ENCODE measurements around the gene HGF.
"Not testable (repeated sequence)": the region's sequence is repeated elsewhere in the genome, so short reads cannot be mapped to it uniquely, and the experiment has no call there.

HGF gene

DNA sequence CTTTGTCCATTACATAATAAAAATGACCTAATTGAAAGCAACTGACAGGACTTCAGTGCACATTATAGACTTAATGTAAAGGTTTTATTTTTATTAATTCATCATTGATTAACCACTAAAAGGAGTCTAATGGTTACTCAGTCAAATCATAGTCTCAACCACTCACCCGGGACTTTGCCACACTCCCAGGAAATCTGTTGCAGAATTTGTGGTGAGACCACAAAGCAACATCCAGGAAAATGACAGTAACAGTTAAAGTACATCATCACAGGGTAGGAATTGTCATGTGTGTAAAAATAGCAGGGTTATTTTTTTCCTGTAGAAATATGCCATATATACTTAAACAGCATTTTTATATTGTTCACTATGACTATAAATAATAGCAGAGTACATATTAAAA is 6.3 kb upstream of the HGF start:
- no peak for DNase-seq (ENCODE audit: low read depth)

DNA sequence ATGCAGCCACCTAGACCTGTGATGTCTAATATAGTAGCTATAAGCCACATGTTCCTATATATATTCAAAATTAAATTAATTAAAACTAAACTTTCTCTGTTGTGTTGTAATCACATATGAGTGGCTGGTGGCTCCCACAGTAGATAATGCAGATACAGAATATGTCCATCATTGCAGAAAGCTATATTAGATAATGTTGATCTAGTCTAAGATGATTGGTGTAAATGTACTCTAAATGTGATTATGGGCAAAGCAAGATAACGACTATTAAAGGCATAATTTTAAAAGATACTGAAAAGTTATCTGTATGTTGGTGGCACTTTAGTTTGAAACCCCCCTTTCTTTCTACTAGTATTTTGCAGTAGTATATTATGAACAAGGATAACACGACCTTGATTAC is 5.7 kb upstream of the HGF start:
- no peak for DNase-seq (ENCODE audit: low read depth)

DNA sequence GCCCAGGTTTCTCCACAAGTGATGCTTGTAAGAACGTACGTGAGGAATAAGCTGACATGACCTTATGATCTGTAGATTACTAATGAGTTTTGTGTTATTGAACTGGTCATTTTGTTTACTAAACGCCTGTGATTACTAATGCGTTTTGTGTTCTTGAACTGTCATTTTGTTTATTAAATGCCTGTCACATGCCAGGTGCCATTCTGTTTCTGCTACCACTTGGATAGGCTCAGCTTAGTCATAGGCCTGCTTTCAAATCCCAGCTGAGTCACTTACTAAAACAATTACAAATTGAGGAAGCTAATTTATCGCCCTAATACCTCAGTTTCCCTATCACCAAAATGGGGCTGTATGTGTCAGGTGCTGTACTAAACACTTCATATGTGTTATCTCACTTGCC is 4.7 kb upstream of the HGF start:
- no peak for DNase-seq (ENCODE audit: low read depth)

- no peak for DNase-seq (ENCODE audit: low read depth)
These were observed 929 bp upstream of the HGF start for GRCh38 chr7:81770728-81771223.

- DNase-seq (ENCODE audit: low read depth), result no peak
These were observed 682 bp downstream of the HGF start for GRCh38 chr7:81768951-81769778.

- DNase-seq (ENCODE audit: low read depth), result no peak
These were observed 1.9 kb downstream of the HGF start for GRCh38 chr7:81767926-81768325.

GRCh38 chr7:81761821-81762220 is 8.0 kb downstream of the HGF start:
- DNase-seq (ENCODE audit: low read depth), result no peak

GRCh38 chr7:81761031-81761430 is 8.8 kb downstream of the HGF start:
- no peak for DNase-seq (ENCODE audit: low read depth)

DNA sequence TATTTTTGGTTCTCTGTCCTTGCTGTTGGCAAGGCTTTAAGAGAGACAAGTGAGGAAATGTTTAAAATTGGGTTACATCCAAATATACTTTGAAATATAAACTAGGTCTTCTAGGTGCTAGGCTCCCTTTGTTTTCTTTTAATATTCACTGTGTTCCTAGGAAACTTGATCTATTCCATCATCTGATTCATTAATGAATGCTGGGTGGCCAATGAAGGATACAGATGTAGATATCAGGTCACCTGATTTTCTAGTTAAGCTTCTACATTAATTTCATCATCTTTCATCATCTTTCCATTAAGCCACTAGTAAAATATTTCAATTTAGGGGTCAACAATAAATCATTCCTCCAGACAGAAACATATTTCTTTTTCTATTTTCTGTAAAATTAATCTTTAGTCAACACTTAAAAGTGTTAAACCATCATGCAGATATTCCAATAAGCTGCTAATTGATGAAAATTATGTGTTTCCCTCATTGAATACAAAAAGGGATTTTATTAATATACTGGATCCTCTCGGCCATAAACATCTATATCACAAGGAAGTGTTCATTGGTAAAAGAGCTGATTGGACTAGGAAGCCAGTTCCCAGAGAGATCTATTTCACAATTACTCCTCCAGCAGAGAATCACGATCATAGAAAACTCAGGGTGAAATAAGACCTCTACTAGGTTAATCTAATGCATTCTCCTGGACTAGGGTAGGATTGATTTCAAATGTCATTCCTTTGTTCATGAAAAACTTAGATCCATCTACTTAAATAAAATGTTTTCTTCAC is 14.7 kb downstream of the HGF start:
- no peak for DNase-seq (ENCODE audit: low read depth)

DNA sequence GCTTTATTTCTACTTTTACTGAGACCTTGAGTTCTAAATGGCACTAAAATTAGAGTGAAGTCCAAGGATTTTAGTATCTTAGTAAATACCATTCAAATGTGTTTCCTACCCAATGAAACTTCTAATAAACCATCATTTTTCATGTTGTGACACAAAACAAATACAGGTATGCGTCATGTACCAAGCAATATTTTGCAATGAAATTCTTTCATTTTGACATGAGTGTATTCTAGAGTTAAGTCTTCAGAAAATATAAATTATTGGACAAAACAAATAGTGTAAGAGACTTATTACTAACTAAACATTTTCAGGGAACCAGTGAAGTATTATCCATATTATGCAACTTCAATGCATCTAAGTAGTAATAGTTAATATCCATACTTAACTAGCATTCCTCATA is 16.5 kb downstream of the HGF start:
- DNase-seq (ENCODE audit: low read depth), result no peak

- no peak for DNase-seq (ENCODE audit: low read depth)
These were observed 17.5 kb downstream of the HGF start for GRCh38 chr7:81752318-81752714.

DNA sequence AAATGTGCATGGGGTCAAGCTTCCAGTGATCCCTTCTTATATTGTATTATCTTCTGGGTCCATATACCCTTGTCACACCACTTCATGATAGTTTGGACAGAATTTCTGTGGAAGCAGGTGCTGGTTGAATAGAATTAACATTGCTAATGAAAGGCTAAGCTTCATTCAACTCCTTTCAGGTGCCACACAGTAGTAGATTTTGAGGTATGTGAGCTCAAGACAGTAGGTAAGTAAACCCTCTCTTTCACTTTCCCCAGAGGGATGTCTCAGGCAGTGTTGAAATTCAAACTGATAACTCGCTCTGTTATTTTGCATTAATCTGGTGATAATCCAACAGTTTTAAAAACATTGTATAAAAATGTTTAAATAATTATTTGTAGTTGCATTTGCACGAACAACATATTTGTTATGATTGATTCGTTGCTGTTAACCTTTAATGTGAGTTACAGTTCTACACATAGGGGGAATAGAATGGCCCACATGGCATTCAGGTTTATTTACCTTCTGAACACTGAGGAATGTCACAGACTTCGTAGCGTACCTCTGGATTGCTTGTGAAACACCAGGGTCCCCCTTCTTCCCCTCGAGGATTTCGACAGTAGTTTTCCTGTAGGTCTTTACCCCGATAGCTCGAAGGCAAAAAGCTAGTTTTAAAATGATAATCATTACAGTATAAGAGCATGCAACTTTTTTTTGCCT is 18.1 kb downstream of the HGF start:
- no peak for DNase-seq (ENCODE audit: low read depth)

- no peak for DNase-seq (ENCODE audit: low read depth)
These were observed 24.2 kb downstream of the HGF start for GRCh38 chr7:81745637-81746036.

DNA sequence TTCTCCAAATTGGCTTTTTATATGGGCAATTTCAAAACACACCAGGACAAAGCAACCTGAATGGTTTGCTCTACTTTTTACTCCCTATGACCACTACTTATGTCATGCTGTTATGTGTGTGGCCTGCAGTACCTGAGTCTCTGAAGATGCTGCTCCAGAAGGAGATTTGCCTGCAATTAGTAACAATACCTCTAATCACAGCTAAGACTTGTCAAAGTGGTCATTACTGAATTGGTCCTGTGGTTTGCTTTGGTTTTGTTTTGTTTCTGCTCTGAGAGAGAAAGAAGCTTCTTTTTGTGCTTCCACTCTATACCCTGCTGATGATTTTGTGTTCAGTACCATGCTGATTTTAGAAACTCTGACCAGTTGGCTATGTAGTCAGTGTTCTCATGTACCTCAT is 25.5 kb downstream of the HGF start:
- no peak for DNase-seq (ENCODE audit: low read depth)

DNA sequence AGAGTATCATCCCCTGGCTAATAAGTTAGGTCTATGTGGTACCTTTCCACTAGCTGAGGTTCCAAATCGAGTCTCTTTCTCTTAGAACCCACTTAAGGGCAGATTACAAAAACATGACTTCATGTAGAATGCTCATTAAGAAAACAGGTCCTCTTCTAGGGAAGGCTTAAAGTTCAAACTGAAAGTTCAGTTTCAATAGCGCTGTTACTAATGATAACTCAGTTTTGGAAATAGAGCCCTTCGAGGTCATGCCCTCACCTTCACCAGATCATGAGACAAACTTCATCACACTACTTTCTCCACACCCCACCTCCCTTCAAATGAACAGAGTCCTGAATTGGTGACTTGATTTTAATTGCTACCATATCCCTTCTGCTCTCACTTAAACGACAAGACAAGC is 26.2 kb downstream of the HGF start:
- DNase-seq (ENCODE audit: low read depth), result no peak

- DNase-seq (ENCODE audit: low read depth), result no peak
These were observed 26.6 kb downstream of the HGF start for GRCh38 chr7:81743201-81743600.

DNA sequence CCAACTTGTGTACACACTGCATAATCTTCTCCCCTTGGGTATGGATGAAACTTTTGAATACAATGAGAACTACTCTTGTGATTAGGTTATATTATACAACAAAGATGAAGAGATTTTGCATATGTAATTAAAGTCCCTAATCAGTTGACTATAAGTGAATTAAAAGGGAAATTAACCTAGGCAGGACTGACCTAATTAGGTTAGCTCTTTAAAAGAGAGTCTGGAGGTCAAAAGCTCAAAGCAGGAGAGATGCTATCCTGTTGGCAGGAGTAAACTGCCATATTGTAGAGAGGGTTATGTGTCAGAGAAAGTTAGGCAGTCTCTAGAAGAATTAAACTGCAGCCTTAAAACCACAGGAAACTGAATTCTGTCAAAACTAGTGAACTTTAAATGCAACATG is 29.4 kb downstream of the HGF start:
- DNase-seq (ENCODE audit: low read depth), result no peak

DNA sequence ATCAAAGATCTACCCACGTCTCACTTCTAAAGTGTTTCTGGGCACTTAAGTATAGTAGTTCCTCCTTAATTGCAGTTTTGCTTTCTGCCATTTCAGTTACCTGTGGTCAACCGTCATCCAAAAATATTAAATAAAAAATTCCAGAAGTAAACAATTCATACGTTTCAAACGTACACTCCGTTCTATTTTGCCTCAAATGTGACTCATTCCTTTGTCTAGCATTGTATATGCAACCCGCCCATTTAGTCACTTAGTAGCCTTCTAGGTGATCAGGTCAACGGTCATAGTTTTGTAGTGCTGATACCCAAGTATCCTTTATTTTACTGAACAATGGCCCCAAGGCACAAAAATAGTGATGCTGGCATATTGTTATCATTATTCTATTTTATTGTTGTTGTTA is 33.8 kb downstream of the HGF start:
- DNase-seq (ENCODE audit: low read depth), result no peak

DNA sequence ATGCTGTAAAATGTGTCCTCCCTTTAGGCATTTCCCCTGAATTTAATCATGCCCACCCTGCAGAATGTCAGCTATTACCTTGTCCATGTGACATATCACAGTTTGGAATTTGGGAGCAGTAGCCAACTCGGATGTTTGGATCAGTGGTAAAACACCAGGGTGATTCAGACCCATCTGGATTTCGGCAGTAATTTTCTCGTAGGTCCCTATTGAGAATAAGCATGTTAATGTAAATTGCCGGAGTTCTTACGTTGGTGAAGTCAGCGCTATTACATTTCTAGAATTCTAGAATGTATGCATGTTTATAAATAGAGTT is 44.1 kb downstream of the HGF start:
- DNase-seq (ENCODE audit: low read depth), result no peak

- DNase-seq (ENCODE audit: low read depth), result no peak
These were observed 44.6 kb downstream of the HGF start for GRCh38 chr7:81725003-81725811.

- DNase-seq (ENCODE audit: low read depth), result not testable (repeated sequence)
These were observed 47.6 kb downstream of the HGF start for GRCh38 chr7:81722250-81722649.

DNA sequence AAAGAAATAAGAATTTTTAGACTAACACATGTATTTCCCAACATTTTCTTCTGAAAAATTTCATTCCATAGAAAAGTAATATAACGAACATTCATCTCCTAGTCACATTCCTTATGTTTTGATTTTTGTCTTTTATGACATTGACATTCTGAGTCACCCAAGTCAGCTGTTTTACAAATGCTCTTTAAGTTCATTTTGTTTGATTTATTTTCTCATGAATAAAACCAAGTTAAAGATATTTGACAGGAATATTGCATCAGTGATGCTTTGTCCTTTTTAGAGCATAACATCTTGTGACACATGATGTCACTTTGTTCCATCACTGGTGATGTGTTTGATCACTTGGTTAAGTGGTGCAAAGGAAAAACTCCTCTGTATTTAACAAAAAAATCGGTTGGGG is 48.4 kb downstream of the HGF start:
- no peak for DNase-seq (ENCODE audit: low read depth)

Data from stimulated activated CD8-positive, alpha-beta memory T cell treated with anti-CD3 and anti-CD28 coated beads, Interleukin-12 subunit alpha, Interleukin-12 subunit beta, amount 100 ng/mL, for 4 hours (primary cell).